ENCODE results near the gene C10orf105.

C10orf105 gene

GRCh38 chr10:71671994-71672946 lies 47.3 kb downstream of the C10orf105 start:
- FAIRE-seq, result no peak

GRCh38 chr10:71667387-71667752 lies 52.2 kb downstream of the C10orf105 start:
- no peak for FAIRE-seq

DNA sequence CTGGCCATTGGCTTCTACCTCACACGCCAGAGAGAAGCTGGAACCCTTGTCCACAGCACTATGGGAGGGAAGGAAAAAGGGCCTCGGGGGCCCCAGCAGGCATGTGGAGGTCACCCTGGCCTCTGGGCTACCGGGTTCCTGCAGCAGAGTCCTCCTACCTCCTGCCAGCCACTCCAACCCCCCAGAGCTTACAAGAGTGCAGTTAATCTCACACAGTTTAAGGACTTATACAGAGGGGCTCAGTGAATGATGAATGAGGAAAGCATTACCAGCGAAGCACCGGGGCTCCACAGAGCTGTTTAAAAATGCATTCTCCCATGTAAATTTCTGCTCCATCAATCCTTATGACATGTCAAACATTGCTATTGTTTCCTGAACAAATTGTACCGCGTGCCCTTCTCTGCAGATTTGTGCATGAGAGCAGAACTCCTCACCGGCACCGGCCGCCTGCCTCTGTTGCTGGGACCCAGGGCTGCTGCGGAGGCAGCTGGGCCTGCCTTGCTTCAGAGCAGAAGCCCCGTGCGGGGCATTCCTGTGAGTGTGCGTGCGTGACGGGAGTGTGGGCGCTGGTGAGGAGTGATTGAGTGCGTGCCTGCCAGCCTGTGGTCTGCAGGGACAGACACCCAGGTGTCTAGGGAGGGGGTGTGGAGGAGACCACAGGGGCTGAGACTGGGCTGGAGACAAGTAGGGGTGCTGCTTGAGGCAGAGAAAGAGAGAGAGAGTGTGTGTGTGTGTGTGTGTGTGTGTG lies 52.8 kb downstream of the C10orf105 start:
- FAIRE-seq, result no peak

GRCh38 chr10:71665456-71665855 lies 54.1 kb downstream of the C10orf105 start:
- no peak for FAIRE-seq

DNA sequence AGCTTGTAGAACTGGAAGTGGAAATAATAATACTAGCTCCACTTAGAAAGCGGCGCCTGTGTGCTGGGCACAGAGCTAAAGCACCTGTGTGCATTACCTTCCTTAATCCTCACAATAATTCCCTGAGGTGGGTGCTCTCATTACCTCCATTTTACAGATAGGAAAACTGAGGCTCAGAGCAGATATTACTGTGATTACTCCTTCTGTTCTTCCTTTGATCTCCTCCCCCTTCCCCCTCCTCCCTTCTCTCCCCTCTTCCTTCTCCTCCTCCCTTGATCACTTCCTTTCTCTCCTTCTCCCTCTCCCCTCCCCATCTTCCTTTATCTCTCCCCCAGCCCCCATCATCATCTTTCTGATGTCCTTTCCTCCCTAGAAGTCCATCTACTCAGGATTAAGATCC lies 55.0 kb downstream of the C10orf105 start:
- FAIRE-seq, result no peak

DNA sequence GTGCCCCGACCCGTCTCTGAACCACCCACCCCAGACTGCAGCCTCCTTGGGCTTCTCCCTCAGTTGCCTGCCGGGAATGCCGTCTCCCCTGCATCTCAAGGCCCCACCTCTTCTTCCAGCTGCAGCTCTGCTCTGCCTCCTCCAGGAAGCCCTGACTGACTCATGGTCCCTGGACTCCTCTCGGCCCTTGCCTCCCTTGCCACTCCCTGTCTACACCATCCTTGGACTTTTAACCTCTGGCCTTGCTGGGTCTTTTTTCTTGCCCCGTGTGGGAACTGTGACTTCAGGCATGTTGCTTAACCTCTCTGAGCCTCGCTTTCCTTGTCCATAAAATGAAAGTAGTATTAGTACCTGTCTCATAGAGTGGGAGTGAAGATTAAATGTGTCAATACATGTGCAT lies 56.3 kb downstream of the C10orf105 start:
- no peak for FAIRE-seq

GRCh38 chr10:71661779-71662336 lies 57.7 kb downstream of the C10orf105 start:
- no peak for FAIRE-seq
